ENCODE measurements around the gene JAKMIP2.
"Not testable (repeated sequence)": the region's sequence is repeated elsewhere in the genome, so short reads cannot be mapped to it uniquely, and the experiment has no call there.

The JAKMIP2 gene

DNA sequence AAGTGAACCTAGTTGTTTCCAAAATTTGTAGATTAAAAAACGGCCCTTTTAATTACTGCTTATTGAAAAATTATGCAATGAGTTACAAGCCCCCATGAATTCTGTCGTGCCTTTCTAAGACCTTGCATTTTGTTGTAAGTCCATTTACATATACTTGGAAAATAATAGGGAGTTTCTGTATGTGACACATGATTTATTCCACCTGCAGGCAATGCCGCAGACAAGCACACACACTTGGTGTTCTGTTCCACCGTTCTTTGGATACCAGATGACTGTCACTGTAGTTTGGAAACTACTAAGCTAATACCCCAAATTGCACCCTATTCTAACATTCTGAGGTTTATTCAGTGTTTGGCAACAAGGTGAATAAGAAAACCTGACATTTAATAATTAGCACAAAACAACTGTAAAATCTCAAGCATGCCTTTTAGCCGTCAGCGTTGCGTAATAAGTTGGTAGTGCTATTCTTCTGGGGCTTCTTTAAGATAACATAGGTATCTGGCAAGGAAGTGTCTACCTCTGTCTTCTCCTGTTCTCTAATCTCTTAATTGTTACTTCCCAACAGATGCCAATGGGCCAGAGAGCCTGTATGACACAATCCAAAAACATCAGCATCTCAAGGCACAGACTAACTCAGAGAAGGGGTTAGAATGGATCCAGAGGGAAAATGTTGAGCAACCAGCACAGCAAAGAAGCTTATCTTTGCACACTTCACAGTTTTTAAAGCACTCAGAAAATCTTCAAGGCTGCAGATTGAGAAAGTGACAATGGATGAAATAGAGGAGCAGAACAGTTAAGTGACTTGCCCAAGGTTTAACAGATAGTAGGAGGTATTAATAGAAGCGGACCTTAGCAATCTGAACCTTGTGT is 224.4 kb downstream of the JAKMIP2 start:
- no peak for DNase-seq (ENCODE audit: low read depth)

DNA sequence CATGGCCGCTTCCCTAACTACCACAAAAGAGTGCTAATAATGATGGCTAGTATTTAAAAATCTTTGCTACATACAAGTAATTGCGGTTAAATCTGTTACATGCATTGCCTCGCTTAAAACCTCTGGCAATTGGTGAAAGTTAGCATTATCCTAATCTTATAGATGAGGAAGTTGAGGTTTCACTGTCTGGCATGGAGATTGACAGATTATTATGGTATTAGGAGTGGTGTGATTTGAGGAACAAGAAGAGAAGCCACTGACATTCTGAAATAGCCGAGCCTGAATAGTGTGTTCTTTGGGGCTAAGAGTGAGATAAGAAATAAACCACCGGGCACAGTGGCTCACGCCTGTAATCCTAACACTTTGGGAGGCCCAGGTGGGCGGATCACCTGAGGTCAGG is 227.4 kb downstream of the JAKMIP2 start:
- DNase-seq (ENCODE audit: low read depth) = no peak

DNA sequence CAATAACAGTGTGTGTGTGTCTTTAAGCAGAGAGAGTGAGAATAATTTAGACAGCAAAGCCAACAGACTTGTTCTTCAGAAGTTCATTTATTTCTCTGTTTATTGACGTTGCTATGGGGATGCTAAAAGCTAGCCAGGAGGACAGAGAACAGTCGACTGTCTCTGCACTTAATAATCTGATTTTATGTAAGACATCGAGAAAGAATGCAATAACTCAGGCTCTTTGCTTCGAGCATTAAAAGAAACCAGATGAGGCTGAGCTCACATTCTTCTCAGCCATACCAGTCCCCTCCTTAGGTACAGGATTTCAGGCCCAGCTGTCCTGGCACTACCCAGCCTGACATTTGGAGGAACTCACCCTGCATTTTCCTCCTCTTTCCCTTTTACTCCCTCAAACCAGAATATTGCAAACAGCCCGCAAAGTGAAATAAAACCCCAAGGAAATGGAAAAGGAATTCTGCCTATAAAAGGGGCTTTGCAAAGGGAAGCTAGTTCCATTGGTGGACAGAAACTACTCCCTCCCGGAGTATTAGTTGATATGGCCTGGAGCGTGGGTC is 228.2 kb downstream of the JAKMIP2 start:
- DNase-seq (ENCODE audit: low read depth) = no peak

DNA sequence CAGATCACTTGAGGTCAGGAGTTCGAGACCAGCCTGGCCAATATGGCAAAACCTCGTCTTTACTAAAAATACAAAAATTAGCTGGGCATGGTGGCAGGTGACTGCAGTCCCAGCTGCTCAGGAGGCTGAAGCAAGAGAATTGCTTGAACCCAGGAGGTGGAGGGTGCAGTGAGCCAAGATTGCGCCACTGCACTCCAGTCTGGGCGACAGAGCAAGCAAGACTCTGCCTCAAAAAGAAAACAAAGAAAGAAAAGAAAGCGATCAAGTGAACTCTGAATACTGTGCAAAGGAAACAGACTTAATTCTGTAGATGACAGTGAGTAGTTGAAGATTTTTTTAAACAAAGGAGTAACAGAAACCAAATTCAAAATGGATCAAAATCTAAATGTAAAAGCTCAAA is 228.7 kb downstream of the JAKMIP2 start:
- not testable (repeated sequence) for DNase-seq (ENCODE audit: low read depth)

DNA sequence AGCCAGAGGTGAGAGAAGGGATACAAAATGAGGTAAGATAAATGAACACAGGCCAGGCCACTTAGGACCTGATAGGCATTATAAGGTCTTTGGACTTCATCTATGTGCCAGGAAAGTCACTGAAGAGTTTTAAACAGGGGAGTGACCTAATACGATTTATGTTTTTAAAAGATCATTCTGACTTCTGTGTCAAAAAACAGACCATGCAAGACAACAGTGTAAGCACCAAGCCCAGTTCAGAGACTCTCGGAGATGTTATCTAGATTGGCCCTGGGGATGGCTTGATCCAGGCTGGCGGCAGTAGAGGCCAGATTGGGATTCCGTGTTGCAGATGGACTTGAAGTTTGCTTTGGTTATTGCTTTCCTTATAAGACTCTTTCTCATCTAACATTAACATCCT is 229.6 kb downstream of the JAKMIP2 start:
- no peak for DNase-seq (ENCODE audit: low read depth)

DNA sequence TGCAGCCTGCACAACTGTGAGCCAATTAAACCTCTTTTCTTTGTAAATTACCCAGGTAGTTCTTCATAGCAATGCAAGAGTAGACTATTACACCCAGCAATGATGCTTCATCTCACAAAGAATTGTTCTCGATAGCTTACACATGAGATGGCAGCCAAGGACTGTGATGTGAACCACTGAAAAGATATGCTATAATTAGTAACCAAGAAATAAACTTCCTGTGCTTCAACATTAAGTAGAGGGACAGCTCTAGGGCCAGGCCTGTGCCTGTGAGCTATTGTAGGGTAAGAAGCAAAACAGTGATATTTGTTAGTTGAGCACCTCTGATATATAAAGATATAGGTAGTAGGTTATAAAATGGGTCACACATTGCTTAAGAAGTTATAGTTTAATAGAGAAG is 230.9 kb downstream of the JAKMIP2 start:
- no peak for DNase-seq (ENCODE audit: low read depth)

DNA sequence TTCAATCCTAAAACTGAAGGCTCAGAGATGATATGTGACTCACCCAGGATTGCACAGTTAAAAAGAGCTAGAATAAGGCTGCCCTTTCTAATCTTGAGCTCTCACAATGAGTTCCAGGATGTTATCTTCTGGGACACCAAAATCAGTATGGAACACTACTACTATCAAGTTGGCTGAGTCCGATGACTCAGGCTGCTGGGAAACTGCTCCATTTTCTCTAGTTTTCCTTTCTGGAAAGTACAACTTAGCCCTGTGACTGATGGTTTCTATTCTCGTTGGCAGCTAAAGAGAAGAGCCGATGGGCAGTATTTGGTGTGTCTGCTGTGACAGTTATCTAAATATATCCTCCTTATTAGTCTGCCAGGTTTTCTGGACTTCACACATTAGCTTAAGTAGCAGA is 234.8 kb downstream of the JAKMIP2 start:
- no peak for DNase-seq (ENCODE audit: low read depth)

DNA sequence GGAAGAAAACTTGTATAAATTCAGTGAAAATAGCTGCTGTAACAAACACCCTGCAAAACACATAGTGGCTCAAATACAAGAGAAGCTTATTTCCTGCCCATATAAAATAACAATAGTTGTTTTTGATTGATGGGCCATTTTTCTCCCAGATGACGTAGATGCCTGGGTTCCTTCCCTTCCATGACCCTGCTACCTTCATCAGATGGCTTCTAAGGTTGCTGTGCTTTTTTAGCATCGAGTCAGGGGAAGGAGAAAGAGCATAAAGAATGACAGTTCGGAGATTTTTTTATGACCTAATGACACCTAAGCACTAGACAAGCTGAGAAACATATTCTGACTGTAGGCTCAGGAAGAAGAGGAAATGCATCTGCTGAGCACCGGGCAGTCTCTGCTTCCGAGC is 238.0 kb downstream of the JAKMIP2 start:
- DNase-seq (ENCODE audit: low read depth) = no peak

DNA sequence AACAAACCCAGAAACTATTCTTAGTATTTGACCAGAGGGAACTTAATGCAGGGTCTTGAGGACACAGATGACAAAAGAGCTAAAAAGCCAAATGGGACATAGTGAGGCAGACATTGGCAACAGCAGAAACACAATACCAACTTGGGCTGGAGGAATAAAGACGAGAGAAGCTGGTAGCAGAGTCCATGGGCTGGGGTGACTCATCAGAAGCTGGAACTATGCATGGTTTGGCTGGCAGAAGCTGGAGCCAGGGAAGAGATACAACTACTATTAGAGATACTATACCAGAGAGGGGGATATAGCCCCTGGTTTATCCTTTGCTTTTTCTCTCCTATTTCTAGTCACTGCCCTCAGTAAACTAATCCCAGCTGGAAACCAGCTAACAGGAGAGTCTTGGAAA is 243.5 kb downstream of the JAKMIP2 start:
- DNase-seq (ENCODE audit: low read depth) = no peak

DNA sequence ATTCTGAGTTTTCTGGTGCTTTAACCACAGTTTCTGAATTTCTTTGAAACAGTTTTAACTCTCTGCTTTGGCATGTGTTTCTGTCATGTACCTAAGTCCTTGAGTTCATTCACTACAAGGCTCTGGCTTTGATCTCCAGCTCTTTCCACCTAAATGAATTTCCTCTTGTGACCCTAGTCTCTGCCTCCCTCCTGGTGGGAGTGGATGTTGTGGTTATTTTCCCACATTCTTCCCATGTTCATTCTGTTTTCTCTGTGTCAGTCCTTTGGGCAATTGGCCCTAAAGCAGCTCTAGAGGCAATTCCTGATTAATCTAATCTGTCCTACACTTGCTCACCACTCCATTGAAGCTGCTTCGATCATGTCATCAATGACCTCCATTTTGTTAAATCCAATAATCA is 244.3 kb downstream of the JAKMIP2 start:
- no peak for DNase-seq (ENCODE audit: low read depth)

All from activated T-cell treated with anti-CD3 and anti-CD28 coated beads for 24 hours (primary cell).